HG02678 (cell line): ENCODE measurements around the gene DPH6.
A peak's percentile ranks its signal among the peaks of the same experiment; 100 is the strongest.
"Not testable (repeated sequence)": the region's sequence is repeated elsewhere in the genome, so short reads cannot be mapped to it uniquely, and the experiment has no call there.

Source experiments
- ATAC-seq: cut with Tn5 transposase; IDR thresholded peaks from one replicate; pipeline ENCODE4 v1.9.1; 2021; ENCODE audit warnings: mild to moderate bottlenecking, moderate library complexity; ENCODE audit not compliant: unreplicated experiment

The DPH6 gene, protein sequence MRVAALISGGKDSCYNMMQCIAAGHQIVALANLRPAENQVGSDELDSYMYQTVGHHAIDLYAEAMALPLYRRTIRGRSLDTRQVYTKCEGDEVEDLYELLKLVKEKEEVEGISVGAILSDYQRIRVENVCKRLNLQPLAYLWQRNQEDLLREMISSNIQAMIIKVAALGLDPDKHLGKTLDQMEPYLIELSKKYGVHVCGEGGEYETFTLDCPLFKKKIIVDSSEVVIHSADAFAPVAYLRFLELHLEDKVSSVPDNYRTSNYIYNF

GRCh38 chr15:35545824-35546510, at the start of gene DPH6:
TSS of gene DPH6 (minus strand) at chr15:35546165. CDS start at chr15:35546141, 24 bp downstream.
- ATAC-seq: peak; percentile 91

DNA sequence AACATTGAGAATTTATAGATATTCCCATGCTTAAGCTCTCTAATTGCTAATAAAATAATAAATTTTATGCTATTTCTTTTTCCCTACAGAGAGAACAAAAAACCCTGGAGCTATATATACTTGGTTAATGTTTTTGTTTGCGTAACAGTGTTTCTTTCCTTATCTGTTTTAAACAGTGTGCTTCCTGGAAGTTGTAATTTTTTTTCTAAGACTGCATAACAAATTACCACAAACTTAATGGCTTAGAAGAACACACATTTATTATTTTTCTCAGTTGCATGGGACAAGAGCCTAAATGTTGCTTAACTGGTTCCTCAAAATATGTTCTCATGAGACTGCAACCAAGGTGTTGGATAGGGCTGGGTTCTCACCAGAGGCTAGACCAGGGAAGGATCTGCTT, 49.7 kb upstream of the DPH6 start:
- ATAC-seq: no peak

- ATAC-seq: not testable (repeated sequence)
Measured at GRCh38 chr15:35591987-35592386, 46.0 kb upstream of the DPH6 start.

- ATAC-seq: no peak
Measured at GRCh38 chr15:35583863-35584528, 38.0 kb upstream of the DPH6 start.

- ATAC-seq: no peak
Measured at GRCh38 chr15:35580606-35581005, 34.6 kb upstream of the DPH6 start.

DNA sequence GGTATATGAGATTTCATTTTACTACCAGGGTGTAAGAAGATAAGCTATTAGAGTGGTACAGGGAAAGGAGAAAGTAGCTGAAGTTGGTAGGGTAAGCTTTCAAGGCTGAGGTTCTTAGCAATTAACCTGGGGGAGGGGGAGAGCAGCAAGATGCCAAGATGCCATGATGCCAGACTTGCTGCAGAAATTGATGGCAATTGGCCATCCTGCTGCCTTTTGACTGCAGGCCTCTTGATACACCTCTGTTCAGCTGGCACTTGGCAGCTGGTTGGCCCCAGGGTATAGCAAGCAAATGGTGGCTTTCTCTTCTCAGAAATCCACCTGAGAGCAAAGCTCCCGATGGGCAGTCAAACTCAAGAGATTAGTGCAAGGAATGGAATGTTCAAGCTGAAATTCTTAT, 21.4 kb upstream of the DPH6 start:
- no peak for ATAC-seq

DNA sequence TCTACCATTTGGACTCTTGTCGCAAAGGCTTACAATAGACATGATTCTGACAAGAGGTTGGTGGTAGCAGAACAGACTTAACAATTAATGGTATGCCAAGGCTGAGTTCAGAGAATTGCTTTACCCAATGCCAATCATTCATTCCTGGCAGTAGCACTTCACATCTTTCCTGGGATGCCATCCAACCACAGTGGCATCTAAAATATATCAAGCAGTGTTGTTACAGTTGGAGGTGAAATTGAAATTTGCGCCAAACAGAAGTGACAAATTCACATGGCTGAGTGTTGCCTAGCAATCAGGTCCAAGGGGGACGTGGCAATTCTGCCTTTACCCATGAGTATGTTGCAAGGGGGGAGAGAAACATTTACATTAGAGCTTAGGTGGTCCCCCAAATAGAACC, 21.0 kb upstream of the DPH6 start:
- no peak for ATAC-seq

DNA sequence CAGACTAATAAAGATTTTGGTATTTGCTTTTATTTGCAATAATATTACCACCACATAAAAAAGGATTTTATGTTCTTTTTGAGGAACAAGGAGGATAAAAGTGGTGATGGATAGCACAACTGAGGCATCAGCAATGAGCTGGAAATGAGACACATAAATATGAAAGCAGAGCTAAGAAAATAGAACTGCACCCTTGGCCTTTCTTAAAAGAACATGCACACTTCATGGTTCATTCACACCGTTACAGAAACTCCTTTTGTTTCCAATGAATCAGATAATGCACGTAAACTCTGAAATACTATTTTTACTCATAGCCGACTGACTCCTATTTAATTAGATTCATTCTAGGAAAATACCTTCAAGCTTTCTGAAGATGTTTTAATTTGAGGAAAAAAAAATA, 19.9 kb upstream of the DPH6 start:
- ATAC-seq: no peak

DNA sequence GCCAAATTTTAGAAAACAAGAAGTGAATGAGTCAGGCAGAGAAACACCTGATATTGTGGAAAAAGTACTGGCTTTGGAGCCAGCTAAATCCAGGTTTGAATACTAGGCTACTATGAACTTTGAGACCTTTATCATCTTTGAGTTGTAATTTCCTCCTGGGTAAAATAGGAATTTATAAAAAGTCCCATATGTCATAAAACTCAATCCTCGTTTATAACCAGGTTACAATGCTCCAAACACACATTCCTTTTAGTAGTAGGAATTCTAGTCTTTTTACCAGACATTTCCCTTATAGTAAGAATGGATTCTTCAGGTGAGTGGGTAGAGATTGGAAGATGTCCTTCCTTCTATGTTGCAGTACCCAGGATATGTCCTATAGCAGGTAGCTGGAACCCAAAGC, 16.7 kb upstream of the DPH6 start:
- ATAC-seq: no peak

GRCh38 chr15:35561308-35561707, 15.3 kb upstream of the DPH6 start:
- ATAC-seq: no peak

DNA sequence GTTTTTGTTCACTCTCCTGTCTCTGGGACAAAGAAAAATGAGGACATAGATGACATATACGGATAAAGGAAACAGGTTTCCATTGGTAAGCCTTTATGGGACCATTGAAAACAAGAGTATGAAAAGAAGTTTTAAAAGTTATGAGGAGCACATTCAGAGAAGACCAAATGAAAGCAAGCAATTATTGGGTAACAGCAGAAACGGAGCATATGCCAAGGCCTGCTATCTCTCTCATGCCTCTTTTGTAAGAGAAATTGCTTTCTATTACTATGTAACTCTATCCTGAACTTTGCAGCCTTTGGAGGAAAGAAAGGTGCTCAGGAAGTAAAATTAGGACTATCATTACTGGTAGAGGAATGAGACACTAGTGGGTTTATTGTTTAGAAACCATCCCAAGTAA, 14.9 kb upstream of the DPH6 start:
- ATAC-seq: no peak

DNA sequence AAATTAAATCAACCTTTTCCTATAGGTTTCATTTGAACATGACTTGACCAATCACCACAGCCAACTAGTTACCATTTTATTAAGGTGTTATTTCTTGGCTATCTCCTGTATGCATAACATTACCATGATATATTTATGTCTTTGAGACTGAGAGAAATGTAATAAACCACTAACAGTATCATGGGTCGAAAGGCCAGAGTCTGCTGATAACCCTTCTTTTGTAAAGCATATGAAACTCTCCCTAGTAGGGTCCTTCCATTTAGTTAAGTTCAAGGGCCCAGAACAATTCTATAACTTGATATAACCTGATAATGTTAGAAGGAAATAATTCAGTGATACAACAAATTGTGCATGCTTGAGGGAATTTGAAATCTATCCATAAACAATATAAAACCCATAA, 14.3 kb upstream of the DPH6 start:
- no peak for ATAC-seq

GRCh38 chr15:35559683-35560082, 13.7 kb upstream of the DPH6 start:
- ATAC-seq: no peak

GRCh38 chr15:35557544-35557943, 11.6 kb upstream of the DPH6 start:
- no peak for ATAC-seq

- ATAC-seq: no peak
Measured at GRCh38 chr15:35557012-35557411, 11.0 kb upstream of the DPH6 start.

GRCh38 chr15:35555244-35555643, 9.3 kb upstream of the DPH6 start:
- ATAC-seq: no peak

- ATAC-seq: no peak
Measured at GRCh38 chr15:35550957-35551356, 5.0 kb upstream of the DPH6 start.

DNA sequence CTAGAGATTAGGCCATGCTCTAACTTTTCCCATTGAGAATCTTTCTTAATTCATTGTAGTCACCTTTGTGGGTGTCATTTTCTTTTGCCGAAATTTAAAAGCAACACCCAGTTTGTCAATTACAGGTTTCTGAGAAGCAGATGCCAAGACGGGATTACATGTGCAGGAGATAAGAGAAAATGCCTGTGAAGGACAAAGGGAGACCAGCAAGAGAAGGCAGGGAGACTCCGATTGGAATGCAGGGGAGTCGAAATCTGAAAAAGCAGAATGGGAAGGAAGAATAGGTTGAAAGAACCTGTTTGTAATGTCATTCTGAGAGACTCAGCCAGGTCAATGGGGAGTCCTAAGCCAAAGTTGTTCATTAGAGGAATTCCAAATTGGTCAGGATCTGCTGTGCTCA, 3.6 kb upstream of the DPH6 start:
- ATAC-seq: no peak

GRCh38 chr15:35548435-35548834, 2.5 kb upstream of the DPH6 start:
- no peak for ATAC-seq

- no peak for ATAC-seq
Measured at GRCh38 chr15:35547775-35548364, 1.9 kb upstream of the DPH6 start.

GRCh38 chr15:35546511-35547381, 781 bp upstream of the DPH6 start:
- peak; percentile 19 for ATAC-seq
